Suprapubic skin (tissue), 4 donors: ENCODE measurements around the gene EXOC3L4.

ENCODE experiments used
- CTCF ChIP-seq, 2 donors: fragments of 200-600 bp in 1 of 2; fragments of 450-650 bp in 1 of 2; sonication (generic) in 1 of 2; IDR thresholded peaks; one replicate each; pipeline ENCODE4 v1.5.1; 2016 to 2019; ENCODE audit warnings: antibody characterized with exemption in 2 of 2, mild to moderate bottlenecking in 1 of 2, moderate library complexity in 1 of 2
- EP300 ChIP-seq: sonication (generic); formaldehyde crosslinking; IDR thresholded peaks from one replicate; pipeline ENCODE4 v1.6.1; 2017; ENCODE audit warnings: antibody characterized with exemption
- POLR2A ChIP-seq, 2 donors: fragments of 450-650 bp; IDR thresholded peaks; one replicate each; pipeline ENCODE4 v1.6.1; 2017; ENCODE audit warnings: antibody characterized with exemption in 2 of 2, mild to moderate bottlenecking in 2 of 2, moderate library complexity in 2 of 2
- POLR2AphosphoS5 ChIP-seq, 3 donors: sonication (generic); formaldehyde crosslinking; IDR thresholded peaks; one replicate each; pipeline ENCODE4 v1.6.1; 2017; ENCODE audit warnings: antibody characterized with exemption in 3 of 3

DNA sequence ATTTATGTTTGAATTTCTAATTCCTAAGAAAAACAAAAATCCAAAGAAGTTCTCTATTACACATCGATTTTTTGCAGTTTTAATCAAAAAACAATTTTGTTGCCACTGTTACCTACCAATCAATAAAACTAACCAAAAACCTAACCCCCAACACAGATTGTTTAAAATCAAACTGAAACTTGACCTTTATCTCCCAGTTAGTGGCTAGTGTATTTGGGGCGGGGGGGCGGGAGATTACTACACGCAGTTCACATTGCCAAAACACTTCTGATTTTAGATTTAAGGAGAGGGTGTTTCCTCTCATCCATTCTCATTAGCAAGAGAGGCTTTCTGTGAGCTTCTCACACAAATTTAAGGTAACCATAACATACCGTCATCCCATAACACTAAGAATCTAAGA is 43.6 kb upstream of the EXOC3L4 start:
- TF ChIP-seq POLR2A (IDR thresholded peaks at IDR 0.05) (no peak), POLR2AphosphoS5 (IDR thresholded peaks at IDR 0.05) (no peak), EP300 (no peak), CTCF (IDR thresholded peaks at IDR 0.05) (no peak)
